K562 (cell line): ENCODE data around the gene ST6GALNAC6. TPM values are rescaled to one million over a fixed set of nuclear protein-coding genes. Genes with fewer than 3 reads are reported as not detected.

Experiments
- BRCA1 ChIP-seq, 2 experiments: fragments of 450-650 bp in 1 of 2; sonication (generic) in 1 of 2; formaldehyde crosslinking in 1 of 2; IDR thresholded peaks; 2 replicates each; pipeline versions ENCODE4 v1.5.0 to v1.6.1; 2017 to 2020; ENCODE audit warnings: mild to moderate bottlenecking in 1 of 2, missing genetic modification reagents in 1 of 2
- EP300 ChIP-seq: IDR thresholded peaks from 2 replicates; pipeline ENCODE4 v1.6.1; 2012; ENCODE audit warnings: low read length, improper control_type of control experiment
- JUND ChIP-seq, 2 experiments: IDR thresholded peaks; 2 replicates in 1 of 2; 3 replicates in 1 of 2; pipeline ENCODE4 v1.6.1; 2011; ENCODE audit warnings: borderline replicate concordance in 2 of 2, low read depth in 2 of 2, low read length in 2 of 2, improper control_type of control experiment in 1 of 2, missing biosample characterization in 1 of 2, missing genetic modification characterization in 1 of 2, missing genetic modification reagents in 1 of 2
- POU5F1 ChIP-seq: fragments of 150-350 bp; IDR thresholded peaks from 2 replicates; pipeline ENCODE4 v1.6.1; 2014; ENCODE audit warnings: borderline replicate concordance, low read length, low read depth, mild to moderate bottlenecking; ENCODE audit not compliant: partially characterized antibody
- SIX5 ChIP-seq, 2 experiments: IDR thresholded peaks; 2 replicates each; pipeline ENCODE4 v1.6.1; 2011; ENCODE audit warnings: low read length in 2 of 2, borderline replicate concordance in 1 of 2, low read depth in 1 of 2, mild to moderate bottlenecking in 1 of 2, moderate library complexity in 1 of 2; ENCODE audit not compliant: insufficient read depth in 1 of 2
- ZNF121 ChIP-seq: sonication (generic); formaldehyde crosslinking; conservative IDR thresholded peaks from 2 replicates; pipeline ENCODE4 v1.8.0; 2022; ENCODE audit warnings: missing genetic modification reagents
- ZNF644 ChIP-seq: fragments of 200-800 bp; sonication (Bioruptor generic); IDR thresholded peaks from 2 replicates; pipeline ENCODE4 v1.6.1; 2016; ENCODE audit warnings: low read depth, missing genetic modification characterization, missing compliant biosample characterization
- polyA plus RNA-seq, 8 experiments: library from polyadenylated mRNA; depleted of rRNA in 4 of 8; stranded (reverse) in 5 of 8; unstranded in 3 of 8; fragments of >200 nt; fragmentation: Nextera tagmentation in 2 of 8; fragmentation: Illumina TruSeq in 1 of 8; extraction: Ambion mirVana in 2 of 8; extraction: Trizol in 1 of 8; gene quantifications; 2 replicates each; pipeline versions ENCODE4 v1.2.1 to v1.2.3, GENCODE V29; 2011 to 2014; ENCODE audit warnings: inconsistent platforms in 1 of 8, missing spikeins in 1 of 8
- total RNA-seq, 7 experiments: library from RNA; depleted of rRNA in 6 of 7; stranded (reverse); fragments of >200 nt in 6 of 7; fragmentation: Illumina TruSeq in 2 of 7; extraction: Trizol in 2 of 7; gene quantifications; 2 replicates each; pipeline versions ENCODE4 v1.2.1 to v1.2.3, GENCODE V29; 2011 to 2021; ENCODE audit warnings: low replicate concordance in 1 of 7
- TF ChIP-seq, protein P1 (sequence below), 2 experiments: fragments of 450-650 bp; IDR thresholded peaks; 2 replicates each; pipeline ENCODE4 v1.6.1; 2016; ENCODE audit warnings: mild to moderate bottlenecking in 2 of 2, borderline replicate concordance in 1 of 2, low read depth in 1 of 2, moderate library complexity in 1 of 2
- TF ChIP-seq, protein P2 (sequence below): sonication (generic); formaldehyde crosslinking; IDR thresholded peaks from 2 replicates; pipeline ENCODE4 v1.8.0; 2022; ENCODE audit warnings: missing genetic modification reagents, mild to moderate bottlenecking, moderate library complexity, borderline replicate concordance
- TF ChIP-seq, protein P3 (sequence below), 2 experiments: fragments of 450-650 bp; IDR thresholded peaks; 2 replicates each; pipeline ENCODE4 v1.6.1; 2018; ENCODE audit warnings: mild to moderate bottlenecking in 2 of 2, low read depth in 1 of 2; ENCODE audit not compliant: partially characterized antibody in 2 of 2

The ST6GALNAC6 gene
- total and polyA plus RNA-seq, 9 of the 15 experiments (the other 6 are each of a cell fraction or from before 2014, with no cell fraction given) = 0.13 to 23.0 (median 14.5) TPM

DNA sequence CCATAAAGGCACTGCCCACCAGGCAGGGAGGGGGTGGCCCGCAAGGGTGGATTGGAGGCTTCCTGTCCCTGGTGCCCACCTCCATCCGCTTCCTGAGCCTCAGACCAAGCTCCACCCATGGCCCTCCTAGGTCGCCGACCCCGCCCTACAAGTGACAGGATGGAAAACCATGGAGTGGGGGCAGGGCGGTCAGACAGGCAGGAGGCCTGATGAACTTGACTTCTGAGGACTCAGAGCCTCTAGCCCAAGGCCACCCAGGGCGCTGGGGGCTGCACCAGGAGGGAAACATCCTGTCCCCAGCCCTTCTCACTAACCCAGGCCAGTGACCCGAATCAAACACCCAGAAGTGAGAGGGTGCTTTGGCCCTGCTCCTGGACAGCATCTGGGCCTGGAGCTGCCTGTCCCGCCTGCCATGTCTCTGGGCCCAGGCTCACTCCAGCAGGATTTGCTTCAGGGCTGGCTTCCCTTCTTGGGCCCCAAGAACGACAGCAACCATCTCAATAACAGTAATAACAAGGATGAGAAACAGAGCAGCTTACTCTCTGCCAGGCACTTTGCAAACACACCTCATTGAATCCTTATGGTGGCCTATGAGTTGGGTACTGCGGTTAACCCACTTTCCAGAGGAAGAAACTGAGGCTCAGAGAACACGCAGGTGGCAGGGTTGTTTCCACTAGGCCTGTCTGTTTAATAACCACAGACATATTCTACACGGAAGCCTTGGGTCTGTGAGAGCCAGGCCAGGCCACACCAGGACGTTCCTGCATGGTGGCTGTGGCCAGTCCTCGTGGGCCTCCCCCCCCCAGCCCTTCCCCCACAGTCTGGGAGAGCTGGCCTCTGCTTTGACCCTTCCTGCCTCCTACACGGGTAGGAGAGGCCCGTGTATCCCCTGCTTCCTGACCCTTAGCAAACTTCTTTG is 4.4 kb upstream of the ST6GALNAC6 start (continued):
- TF ChIP-seq, protein P1, sequence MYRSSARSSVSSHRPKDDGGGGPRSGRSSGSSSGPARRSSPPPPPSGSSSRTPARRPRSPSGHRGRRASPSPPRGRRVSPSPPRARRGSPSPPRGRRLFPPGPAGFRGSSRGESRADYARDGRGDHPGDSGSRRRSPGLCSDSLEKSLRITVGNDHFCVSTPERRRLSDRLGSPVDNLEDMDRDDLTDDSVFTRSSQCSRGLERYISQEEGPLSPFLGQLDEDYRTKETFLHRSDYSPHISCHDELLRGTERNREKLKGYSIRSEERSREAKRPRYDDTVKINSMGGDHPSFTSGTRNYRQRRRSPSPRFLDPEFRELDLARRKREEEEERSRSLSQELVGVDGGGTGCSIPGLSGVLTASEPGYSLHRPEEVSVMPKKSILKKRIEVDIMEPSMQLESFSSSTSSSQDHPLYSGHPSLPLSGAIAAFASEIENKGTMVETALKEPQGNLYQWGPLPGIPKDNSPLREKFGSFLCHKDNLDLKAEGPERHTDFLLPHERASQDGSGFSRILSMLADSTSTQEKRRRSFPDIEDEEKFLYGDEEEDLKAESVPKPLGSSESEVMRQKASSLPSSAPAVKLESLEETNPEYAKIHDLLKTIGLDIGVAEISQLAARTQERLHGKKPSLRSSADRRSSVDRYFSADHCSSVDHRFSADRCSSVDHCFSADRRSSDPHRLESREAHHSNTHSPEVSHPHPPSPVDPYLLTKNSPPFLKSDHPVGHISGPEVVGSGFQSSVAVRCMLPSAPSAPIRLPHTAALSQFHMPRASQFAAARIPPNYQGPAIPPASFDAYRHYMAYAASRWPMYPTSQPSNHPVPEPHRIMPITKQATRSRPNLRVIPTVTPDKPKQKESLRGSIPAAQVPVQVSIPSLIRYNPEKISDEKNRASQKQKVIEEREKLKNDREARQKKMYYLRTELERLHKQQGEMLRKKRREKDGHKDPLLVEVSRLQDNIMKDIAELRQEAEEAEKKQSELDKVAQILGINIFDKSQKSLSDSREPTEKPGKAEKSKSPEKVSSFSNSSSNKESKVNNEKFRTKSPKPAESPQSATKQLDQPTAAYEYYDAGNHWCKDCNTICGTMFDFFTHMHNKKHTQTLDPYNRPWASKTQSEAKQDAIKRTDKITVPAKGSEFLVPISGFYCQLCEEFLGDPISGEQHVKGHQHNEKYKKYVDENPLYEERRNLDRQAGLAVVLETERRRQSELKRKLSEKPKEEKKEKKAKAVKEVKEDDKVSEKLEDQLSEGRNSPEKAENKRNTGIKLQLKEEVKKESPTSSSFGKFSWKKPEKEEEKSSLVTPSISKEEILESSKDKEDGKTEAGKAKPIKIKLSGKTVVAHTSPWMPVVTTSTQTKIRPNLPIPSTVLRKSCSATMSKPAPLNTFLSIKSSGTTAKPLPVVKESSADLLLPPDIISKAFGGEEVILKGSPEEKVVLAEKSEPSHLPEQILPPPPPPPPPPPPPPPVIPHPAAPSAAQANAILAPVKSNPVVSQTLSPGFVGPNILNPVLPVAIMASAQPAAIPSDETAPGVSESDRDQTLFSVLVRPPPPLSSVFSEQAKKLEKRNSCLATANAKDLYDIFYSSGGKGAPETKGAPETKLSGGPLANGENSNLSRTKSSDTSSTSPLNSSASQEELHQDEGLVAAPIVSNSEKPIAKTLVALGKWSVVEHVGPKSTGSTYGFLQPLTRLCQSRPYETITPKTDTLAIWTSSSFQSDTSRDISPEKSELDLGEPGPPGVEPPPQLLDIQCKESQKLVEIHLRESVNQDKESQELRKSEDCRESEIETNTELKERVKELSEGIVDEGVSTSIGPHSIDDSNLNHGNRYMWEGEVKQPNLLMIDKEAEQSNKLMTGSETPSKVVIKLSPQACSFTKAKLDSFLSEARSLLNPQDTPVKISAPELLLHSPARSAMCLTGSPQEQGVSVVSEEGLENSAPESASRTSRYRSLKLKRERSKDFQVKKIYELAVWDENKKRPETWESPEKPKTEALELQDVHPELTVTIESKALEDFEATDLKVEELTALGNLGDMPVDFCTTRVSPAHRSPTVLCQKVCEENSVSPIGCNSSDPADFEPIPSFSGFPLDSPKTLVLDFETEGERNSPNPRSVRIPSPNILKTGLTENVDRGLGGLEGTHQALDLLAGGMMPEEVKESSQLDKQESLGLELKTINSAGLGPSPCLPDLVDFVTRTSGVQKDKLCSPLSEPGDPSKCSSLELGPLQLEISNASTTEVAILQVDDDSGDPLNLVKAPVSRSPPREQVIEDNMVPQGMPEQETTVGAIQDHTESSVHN (IDR thresholded peaks at IDR 0.05; ENCODE audit: borderline replicate concordance in 1 of 2, low read depth in 1 of 2) = no peak
- peak; percentile 51; the same call in 1 of the 2 replicates for TF ChIP-seq JUND (IDR thresholded peaks at IDR 0.05; ENCODE audit: borderline replicate concordance, low read depth, low read length)
- TF ChIP-seq JUND (tag; IDR thresholded peaks at IDR 0.05; ENCODE audit: borderline replicate concordance, low read depth, low read length) = peak; percentile 49; the same call in 2 of the 3 replicates
- no peak for TF ChIP-seq ZNF121 (CRISPR knock-in tag)
- TF ChIP-seq, protein P2, sequence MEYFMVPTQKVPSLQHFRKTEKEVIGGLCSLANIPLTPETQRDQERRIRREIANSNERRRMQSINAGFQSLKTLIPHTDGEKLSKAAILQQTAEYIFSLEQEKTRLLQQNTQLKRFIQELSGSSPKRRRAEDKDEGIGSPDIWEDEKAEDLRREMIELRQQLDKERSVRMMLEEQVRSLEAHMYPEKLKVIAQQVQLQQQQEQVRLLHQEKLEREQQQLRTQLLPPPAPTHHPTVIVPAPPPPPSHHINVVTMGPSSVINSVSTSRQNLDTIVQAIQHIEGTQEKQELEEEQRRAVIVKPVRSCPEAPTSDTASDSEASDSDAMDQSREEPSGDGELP (CRISPR knock-in tag) = 0 out of 2 replicates have a peak, but pooled peaks have one; percentile 58
- TF ChIP-seq SIX5 (IDR thresholded peaks at IDR 0.05; ENCODE audit: borderline replicate concordance in 1 of 2, insufficient read depth in 1 of 2, low read depth in 1 of 2, low read length in 2 of 2) = no peak
- TF ChIP-seq, protein P3, sequence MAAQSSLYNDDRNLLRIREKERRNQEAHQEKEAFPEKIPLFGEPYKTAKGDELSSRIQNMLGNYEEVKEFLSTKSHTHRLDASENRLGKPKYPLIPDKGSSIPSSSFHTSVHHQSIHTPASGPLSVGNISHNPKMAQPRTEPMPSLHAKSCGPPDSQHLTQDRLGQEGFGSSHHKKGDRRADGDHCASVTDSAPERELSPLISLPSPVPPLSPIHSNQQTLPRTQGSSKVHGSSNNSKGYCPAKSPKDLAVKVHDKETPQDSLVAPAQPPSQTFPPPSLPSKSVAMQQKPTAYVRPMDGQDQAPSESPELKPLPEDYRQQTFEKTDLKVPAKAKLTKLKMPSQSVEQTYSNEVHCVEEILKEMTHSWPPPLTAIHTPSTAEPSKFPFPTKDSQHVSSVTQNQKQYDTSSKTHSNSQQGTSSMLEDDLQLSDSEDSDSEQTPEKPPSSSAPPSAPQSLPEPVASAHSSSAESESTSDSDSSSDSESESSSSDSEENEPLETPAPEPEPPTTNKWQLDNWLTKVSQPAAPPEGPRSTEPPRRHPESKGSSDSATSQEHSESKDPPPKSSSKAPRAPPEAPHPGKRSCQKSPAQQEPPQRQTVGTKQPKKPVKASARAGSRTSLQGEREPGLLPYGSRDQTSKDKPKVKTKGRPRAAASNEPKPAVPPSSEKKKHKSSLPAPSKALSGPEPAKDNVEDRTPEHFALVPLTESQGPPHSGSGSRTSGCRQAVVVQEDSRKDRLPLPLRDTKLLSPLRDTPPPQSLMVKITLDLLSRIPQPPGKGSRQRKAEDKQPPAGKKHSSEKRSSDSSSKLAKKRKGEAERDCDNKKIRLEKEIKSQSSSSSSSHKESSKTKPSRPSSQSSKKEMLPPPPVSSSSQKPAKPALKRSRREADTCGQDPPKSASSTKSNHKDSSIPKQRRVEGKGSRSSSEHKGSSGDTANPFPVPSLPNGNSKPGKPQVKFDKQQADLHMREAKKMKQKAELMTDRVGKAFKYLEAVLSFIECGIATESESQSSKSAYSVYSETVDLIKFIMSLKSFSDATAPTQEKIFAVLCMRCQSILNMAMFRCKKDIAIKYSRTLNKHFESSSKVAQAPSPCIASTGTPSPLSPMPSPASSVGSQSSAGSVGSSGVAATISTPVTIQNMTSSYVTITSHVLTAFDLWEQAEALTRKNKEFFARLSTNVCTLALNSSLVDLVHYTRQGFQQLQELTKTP (IDR thresholded peaks at IDR 0.05; ENCODE audit: low read depth in 1 of 2, partially characterized antibody in 2 of 2) = no peak
- peak; percentile 50 for TF ChIP-seq EP300
- TF ChIP-seq ZNF644 (tag) = no peak
- TF ChIP-seq POU5F1 = no peak
- no peak for TF ChIP-seq BRCA1 (IDR thresholded peaks at IDR 0.05)
- TF ChIP-seq BRCA1 (CRISPR knock-in tag; IDR thresholded peaks at IDR 0.05) = no peak
